UCSD-AML1 (cell line): ENCODE measurements around the gene DENR.
"Not testable (repeated sequence)": the region's sequence is repeated elsewhere in the genome, so short reads cannot be mapped to it uniquely, and the experiment has no call there.

Source experiments
- DNase-seq: peaks from one replicate; lab custom pipeline; 2025; ENCODE audit not compliant: unreplicated experiment; lab: John Stamatoyannopoulos, UW

Gene DENR

GRCh38 chr12:122738571-122738970 lies 14.1 kb upstream of the DENR start:
- DNase-seq, result no peak

- DNase-seq, result no peak
Observed at GRCh38 chr12:122740351-122740750, 12.3 kb upstream of the DENR start.

DNA sequence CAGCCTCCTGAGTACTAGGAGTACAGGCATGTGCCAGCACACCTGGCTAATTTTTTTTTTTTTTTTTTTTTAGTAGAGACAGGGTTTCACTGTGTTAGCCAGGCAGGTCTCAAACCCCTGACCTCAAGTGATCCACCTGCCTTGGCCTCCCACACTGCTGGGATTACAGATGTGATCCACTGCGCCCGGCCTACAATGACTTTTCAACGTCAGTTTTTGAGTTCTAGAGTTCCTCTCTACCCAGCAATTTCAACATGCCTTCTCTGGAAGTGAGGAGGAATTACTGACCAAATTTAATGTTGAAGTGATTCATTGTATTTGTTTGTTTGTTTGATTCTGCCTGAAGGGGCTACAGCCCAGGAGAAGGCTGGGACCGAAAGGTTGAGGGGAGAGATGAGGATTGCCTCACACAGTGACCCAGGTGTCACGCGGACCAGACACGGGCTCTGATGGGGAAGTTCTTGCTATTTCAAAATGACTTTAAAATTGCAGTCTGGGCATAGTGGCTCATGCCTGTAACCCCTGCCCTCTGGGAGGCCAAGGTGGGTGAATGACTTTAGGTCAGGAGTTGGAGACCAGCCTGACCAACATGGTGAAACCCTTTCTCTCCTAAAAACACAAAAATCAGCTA lies 8.6 kb upstream of the DENR start:
- DNase-seq, result no peak

GRCh38 chr12:122747224-122748135 lies 5.1 kb upstream of the DENR start:
- no peak for DNase-seq

DNA sequence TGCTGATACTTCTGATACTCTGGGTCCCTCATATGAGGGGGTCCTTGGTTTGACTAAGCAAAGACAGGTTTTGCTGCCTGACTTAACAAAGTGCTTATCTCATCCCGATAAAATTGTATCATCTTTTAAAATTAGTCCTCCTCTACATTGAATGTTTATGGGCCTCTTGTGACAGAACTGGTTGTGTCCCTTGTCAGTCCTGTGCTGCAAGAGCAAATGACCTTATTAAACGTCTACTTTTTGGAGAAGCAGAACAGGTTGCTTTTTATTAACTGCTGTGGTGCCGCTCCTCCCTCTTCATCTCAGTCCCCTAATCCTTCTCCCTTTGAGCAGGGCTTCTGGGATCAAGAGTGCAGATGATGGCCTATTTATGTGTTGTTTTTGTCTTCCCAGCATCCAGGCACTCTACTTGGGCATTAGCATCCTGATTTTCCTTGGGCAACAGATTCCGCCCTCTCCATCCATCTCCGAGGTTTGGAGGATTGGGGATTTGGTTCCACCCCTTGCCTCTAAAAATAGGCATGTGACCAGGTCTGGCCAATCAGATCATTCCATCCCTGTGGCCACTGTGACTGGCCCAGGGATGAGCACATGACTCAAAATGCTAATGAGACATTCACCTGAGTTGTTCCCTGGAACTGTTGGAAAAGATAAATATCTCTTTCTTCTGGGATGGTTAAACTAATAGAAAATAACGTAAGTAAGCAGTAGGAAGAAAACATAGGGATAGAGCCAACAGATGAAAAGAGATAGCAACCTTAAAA lies 2.9 kb upstream of the DENR start:
- DNase-seq, result no peak

DNA sequence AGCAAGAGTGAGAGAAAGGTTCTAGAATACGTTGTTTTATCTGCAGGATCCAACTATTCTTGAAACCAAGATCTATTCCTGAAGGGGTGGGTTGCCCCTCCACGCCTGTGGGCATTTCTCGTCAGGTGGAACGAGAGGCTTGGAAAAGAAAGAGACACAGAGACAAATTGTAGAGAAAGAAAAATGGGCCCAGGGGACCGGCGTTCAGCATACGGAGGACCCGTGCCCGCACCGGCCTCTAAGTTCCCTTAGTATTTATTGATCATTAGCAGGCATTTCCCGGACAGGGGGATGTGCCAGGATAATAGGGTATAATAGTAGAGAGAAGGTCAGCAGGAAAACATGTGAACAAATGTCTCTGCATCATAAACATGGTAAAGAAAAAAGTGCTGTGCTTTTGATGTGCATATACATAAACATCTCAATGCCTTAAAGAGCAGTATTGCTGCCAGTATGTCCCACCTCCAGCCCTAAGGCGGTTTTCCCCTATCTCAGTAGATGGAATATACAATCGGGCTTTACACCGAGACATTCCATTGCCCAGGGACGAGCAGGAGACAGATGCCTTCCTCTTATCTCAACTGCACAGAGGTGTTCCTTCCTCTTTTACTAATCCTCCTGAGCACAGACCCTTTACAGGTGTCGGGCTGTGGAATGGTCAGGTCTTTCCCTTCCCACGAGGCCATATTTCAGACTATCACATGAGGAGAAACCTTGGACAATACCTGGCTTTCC lies 1.7 kb upstream of the DENR start:
- not testable (repeated sequence) for DNase-seq

- no peak for DNase-seq
Observed at GRCh38 chr12:122753319-122753650, 661 bp downstream of the DENR start.

DNA sequence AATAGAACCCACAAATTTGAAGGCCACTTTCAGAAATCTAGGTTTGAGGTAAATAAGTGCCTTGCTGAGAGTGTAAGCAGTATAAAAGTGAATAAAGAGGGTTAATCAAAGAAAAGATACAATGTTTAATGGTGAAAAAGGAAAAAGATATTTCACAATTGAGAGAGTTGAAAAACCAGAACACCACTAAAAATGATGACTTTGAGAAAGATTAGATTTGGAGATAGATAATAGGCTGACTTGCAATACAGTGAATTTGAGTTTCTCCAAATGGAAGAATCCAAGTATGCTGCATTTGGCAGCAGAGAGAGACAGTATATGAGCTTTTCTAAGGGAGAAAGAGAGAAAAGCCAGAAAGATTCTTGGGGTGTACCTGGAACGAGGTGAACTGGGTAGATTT lies 2.2 kb downstream of the DENR start:
- no peak for DNase-seq

GRCh38 chr12:122757568-122757967 lies 4.9 kb downstream of the DENR start:
- DNase-seq, result no peak

GRCh38 chr12:122785503-122785902 lies 32.9 kb downstream of the DENR start:
- no peak for DNase-seq

GRCh38 chr12:122788387-122788786 lies 35.8 kb downstream of the DENR start:
- DNase-seq, result no peak

DNA sequence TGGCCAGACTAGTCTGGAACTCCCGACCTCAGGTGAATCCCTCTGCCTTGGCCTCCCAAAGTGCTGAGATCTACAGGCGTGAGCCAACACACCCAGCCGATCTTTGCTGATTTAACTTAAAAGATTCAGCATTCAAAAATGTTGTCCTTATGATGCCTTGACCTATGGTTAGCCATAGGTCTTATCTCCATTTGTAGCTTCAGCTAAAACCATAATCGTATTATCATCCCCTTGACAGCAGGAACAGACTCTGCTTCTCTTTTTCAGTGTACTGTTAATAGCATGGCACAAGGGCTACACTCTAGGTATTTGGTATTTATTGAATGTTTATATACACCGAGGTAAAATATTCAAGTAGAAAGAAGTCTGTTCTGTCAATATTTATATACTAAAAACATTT lies 37.0 kb downstream of the DENR start:
- no peak for DNase-seq

DNA sequence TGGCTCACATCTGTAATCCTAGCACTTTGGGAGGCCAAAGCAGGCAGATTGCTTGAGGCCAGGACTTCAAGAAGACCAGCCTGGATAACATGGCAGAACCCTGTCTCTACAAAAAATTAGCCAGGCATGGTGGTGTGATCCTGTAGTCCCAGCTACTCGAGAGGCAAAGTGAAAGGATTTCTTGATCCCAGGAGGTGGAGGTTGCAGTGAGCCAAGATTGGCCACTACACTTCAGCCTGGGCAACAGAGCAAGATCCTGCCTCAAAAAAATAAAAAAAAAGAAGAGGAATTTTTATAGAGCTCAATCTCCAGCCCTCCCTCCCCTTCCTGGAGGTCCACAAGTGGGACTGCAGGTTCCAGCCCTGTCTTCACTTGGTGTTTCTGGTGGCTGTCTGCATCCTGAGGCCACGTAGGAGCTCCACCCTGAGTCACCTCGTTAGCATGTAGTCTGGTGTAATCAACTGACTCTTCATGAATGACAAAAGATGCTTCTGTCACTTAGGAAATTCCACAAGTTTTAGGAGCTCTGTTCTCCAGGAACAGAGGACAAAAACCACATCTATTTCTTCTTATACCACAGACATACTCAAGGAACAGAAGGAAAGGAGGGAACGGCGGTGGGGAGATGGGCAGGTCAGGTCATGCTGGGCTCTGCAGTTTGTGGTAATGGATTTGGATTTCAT lies 37.9 kb downstream of the DENR start:
- no peak for DNase-seq

GRCh38 chr12:122793685-122794106 lies 41.1 kb downstream of the DENR start:
- DNase-seq, result no peak

- DNase-seq, result no peak
Observed at GRCh38 chr12:122795807-122796206, 43.2 kb downstream of the DENR start.

- no peak for DNase-seq
Observed at GRCh38 chr12:122799641-122800243, 47.1 kb downstream of the DENR start.

DNA sequence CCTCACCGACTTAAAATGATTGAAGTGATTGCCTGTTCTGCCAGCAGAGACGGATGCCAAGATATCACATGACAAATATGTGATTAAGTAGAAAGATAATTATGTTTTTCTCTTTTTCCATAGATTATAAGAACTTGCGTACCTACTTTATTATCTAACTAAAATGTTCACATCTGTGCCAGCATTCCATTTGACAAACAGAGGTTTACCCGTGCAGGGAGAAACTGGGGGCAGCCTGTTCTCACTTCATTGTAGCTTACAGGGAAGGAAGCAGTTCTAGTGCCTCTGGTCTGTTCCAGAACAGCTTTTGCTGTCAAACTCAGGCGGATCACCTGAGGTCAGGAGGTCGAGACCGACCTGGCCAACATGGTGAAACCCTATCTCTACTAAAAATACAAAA lies 51.3 kb downstream of the DENR start:
- DNase-seq, result no peak

DNA sequence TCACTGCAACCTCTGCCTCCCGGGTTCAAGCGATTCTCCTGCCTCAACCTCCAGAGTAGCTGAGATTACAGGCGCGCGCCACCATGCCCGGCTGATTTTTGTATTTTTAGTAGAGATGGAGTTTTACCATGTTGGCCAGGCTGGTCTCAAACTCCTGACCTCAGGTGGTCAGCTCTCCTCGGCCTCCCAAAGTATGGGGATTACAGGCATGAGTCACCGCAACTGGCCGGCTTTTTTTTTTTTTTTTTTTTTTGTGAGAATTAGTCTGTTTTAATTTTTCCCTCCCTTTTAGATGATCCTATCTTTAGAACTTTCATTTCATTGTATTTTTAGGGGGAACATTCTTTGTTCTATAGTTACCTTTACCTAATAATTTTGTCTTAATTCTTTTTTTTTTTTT lies 52.3 kb downstream of the DENR start:
- not testable (repeated sequence) for DNase-seq

DNA sequence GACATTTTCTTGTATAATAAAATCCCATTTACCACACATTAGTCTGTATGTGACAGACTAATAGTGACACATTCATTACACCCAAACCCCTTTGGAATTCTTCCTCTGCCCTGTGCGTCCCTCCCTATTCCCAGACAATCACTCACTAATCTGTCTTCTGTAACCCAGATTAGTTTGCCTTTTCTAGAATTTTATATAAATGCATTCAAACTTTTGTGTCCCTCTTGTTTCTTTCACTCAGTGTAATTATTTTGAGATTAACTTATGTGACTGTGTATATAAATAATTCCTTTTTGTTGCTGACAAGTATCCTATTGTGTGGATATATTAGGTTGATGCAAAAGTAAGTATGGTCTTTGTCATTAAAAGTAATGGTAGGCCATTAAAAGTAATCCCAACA lies 55.0 kb downstream of the DENR start:
- no peak for DNase-seq

DNA sequence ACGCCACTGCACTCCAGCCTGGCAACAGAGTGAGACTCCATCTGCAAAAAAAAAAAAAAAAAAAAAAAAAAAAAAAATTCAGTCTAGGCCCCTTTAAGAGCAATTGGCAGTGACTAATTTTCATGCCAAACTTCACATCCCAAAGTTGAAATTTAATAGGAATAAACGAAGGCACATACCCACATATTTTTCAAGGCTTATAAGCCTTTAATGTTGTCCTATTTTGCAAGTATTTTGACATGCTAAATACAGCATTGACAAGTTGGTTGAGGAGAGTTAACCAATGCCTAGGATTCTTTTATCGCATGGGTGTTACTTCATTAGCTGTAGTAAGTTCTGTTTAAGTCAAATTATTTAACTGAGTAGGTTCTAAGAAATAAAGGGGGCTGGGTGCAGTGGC lies 59.2 kb downstream of the DENR start:
- DNase-seq, result no peak
